ENCODE data around the gene XPO4. TPM values are rescaled to one million over a fixed set of nuclear protein-coding genes. Genes with fewer than 3 reads are reported as not detected.
A peak's percentile ranks its signal among the peaks of the same experiment; 100 is the strongest.

Gene XPO4
- total and polyA plus RNA-seq, 10 of the 15 experiments (the other 5 are each of a cell fraction or from before 2014, with no cell fraction given), result 3.6 to 24.9 (median 18.4) TPM

- Histone ChIP-seq H3K27me3 (replicated peaks in 1 of 2; ENCODE audit: control insufficient read depth in 2 of 2, insufficient read depth in 2 of 2, low read length in 1 of 2) (no peaks in the 10 kb centered on the region), H2AFZ (ENCODE audit: control insufficient read depth, low read depth, low read length) (no peak overlapping the region), H3K27ac (ENCODE audit: control insufficient read depth, insufficient read depth) (no peak overlapping the region), H3K4me2 (ENCODE audit: control insufficient read depth, insufficient read depth) (no peak overlapping the region), H4K20me1 (ENCODE audit: control insufficient read depth, insufficient read depth) (no peaks in the 10 kb centered on the region), H3K79me2 (ENCODE audit: control insufficient read depth, insufficient read depth, low read length) (no peaks in the 10 kb centered on the region), H3K9me3 (replicated peaks; ENCODE audit: control insufficient read depth, insufficient read depth, low read length) (no peaks in the 10 kb centered on the region), H3K9ac (ENCODE audit: control insufficient read depth, insufficient read depth, low read length) (no peak overlapping the region), H3K4me3 (no peak overlapping the region), H3K4me1 (ENCODE audit: control insufficient read depth, insufficient read depth, low read length) (no peaks in the 10 kb centered on the region), H3K36me3 (ENCODE audit: control insufficient read depth in 2 of 2, insufficient read depth in 2 of 2, low read length in 1 of 2) (no peaks in the 10 kb centered on the region)
- DNase-seq (ENCODE audit: low read depth, low spot score), result no peak
- SMC1A ChIA-PET (ENCODE audit: uncharacterized antibody, unreplicated experiment), result interaction anchor here (0.6 to 3.7 kb wide), 12 partner anchors 8 to 737 kb away, joined by 3 to 19 read pairs (median 4); no protein-coding TSS in a partner anchor
- 33% methylated on average over 3 of the region's 3 CpGs for WGBS (ENCODE audit: insufficient coverage, insufficient replicate concordance, low lambda C conversion rate, missing lambda C conversion rate)
- CTCF ChIA-PET, result interaction anchor here (0.6 to 7.1 kb wide), 32 partner anchors 9 to 774 kb away, joined by 3 to 82 read pairs (median 3); no protein-coding TSS in a partner anchor
- TF ChIP-seq NR2C1 (IDR thresholded peaks at IDR 0.05), result no peak
- peak; percentile 89 for TF ChIP-seq SMC3 (IDR thresholded peaks at IDR 0.05; ENCODE audit: borderline replicate concordance, low read length)
- TF ChIP-seq CTCF (IDR thresholded peaks at IDR 0.05 in 2 of 3, conservative IDR thresholded peaks at IDR 0.05 in 1 of 3; ENCODE audit: control insufficient read depth in 2 of 3, extremely low read depth in 1 of 3, insufficient read depth in 1 of 3, low read depth in 3 of 3, low read length in 3 of 3), result peak; percentile 76 to 80 (median 77)
- peak; percentile 89 for TF ChIP-seq RAD21 (IDR thresholded peaks at IDR 0.05; ENCODE audit: insufficient read depth, low read depth, low read length)
- in situ Hi-C loops (cut with MboI) (loop anchor here (5.0 to 25.0 kb wide), 4 partner anchors 218 to 1862 kb away; no protein-coding TSS in a partner anchor), intact Hi-C loops (cut with micrococcal nuclease; ENCODE audit: unreplicated experiment) (loop anchor here (1.0 to 5.0 kb wide), 5 partner anchors 98 to 743 kb away; no protein-coding TSS in a partner anchor)
- peak; percentile 79 for ATAC-seq
- RAD21 ChIA-PET (ENCODE audit: unreplicated experiment), result interaction anchor here (0.6 to 2.5 kb wide), 14 partner anchors 19 to 799 kb away, joined by 3 to 13 read pairs (median 3); no protein-coding TSS in a partner anchor
- POLR2A ChIA-PET, result no interaction called here
- FAIRE-seq, result peak; percentile 91
- BruUV-seq (replicated peaks), result no TSS peak
These were observed 22.3 kb upstream of the XPO4 start for GRCh38 chr13:20924758-20925394.

All from GM12878 (cell line).